GM18951 (cell line): ENCODE measurements around the gene TFCP2L1.

Experiments
- POLR2A ChIP-seq: IDR thresholded peaks from 4 replicates; pipeline ENCODE4 v1.6.1; 2011; ENCODE audit warnings: mild to moderate bottlenecking; ENCODE audit not compliant: insufficient read length, insufficient read depth; ENCODE audit errors: extremely low read depth
- in situ Hi-C: fragments of 300-500 bp; cut with MboI; formaldehyde crosslinking; loops from one replicate; pipeline ENCODE4 v1.12.0; 2022; ENCODE audit warnings: low sequenced_read_pairs, mixed read lengths, inconsistent platforms; ENCODE audit not compliant: unreplicated experiment

Gene TFCP2L1

DNA sequence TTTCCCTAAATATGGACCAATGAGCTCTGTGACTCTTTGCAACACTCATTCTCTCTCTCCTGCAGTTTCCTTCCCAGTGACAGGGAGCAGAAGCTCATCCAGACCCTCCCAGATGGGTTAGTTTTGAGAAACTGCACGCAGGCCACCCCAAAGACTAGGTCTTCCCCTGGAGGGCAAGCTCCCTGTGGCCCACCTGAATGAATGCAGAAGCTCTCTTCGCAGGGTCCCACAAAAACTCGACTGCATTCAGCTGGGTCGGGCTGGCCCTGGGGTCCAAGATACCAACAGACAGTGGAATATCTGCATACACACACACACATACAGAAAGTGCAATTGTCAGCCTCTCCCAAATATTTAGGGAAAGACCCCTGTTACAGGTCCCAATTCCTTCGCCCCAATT lies 37.0 kb downstream of the TFCP2L1 start:
- in situ Hi-C loops, result no loop called here
- TF ChIP-seq POLR2A, result no peak

DNA sequence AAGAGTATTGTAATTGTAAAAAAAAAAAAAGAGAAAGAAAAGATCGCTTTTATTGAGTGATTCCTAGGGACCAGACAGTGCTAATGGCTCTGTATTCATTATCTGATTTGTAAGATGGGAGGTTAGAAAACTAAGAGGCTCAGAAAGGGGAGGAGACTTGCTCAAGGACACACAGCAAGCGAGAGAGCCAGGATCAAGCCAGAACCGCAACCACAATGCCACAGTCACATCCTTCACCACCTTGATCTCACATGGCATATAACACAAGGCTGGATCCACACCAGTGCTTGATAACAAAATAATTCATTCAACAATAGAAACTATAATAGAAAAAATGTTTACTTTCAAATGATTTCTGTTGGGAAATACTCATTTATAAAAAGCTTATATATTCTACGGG lies 37.5 kb downstream of the TFCP2L1 start:
- no peak for TF ChIP-seq POLR2A
- in situ Hi-C loops, result no loop called here

DNA sequence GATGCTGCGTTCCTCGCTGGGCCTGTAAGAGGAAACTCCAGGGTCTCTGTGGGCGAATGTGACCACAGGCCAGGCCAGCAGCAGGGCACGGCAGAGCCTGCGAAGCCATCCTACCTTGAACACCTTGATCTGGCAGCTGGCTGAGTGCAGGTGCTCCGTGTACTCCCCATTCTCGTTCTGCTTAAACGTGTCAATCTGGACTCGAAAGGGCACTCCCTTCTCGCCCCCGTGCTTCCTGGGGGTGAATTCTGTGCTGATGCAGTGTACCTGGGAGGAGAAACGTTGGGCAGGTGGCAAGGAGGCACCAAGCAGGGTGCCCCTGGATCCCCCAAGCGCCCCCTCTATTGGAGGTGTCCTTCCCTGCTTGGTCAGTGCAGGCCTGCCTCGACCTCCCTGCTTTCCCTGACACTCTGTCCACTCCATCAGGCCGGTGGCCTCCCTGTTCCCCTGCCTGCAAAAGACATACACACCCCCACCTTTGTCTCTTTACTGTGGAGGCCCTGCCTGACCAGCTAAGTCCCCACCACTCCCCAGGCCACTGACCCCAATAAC lies 38.2 kb downstream of the TFCP2L1 start:
- TF ChIP-seq POLR2A, result no peak
- in situ Hi-C loops, result no loop called here

DNA sequence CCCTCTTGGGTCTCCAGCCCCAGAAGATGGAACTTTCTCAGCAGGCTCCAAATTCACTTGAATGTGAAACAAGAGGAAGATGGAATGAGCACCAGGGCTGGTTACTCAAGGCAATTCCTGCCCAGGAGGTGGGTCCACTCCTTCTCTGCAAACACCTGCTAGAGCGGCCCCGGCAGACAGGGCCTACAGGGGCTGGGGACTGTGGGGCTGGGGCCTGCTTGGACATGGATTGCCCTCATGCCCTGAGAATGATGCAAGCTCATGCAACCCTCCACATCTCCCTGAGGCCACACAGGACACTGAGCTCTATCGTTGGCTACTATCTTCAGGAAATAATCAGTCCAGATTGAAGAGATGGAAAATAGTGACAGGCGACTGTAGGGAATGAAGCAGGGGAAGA lies 39.1 kb downstream of the TFCP2L1 start:
- in situ Hi-C loops, result no loop called here
- TF ChIP-seq POLR2A, result no peak

DNA sequence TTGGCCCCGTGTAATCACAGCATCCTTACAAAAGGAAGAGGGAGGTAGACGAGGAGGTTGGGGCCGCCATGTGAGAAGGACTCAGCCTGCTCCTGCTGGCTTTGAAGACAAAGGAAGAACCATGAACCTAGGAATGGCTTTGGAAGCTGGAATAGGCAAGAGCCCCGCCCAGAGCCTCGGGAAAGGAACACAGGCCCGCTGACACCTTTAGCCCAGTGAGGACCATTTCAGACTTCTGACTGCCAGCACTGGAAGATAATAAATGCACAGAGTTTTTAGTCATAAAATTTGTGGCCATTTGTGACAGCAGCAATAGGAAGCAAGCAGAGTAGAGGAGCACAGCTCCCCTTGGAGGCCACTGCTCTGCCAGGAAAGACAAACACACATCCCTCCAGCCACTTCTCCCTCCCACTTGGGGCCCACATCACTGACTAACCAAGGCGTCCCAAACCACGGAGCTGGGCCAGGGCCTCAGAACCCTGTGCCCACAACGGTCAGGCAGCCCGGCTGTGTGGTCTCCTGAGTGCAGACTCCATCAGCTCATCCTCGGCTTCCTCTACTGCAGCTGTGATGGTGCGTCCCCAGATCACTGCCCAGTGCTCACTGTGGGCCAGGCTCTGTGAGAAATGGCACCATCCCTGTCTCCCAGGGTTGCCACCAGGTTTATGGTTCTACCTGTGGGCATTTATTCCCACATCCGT lies 39.7 kb downstream of the TFCP2L1 start:
- in situ Hi-C loops, result no loop called here
- no peak for TF ChIP-seq POLR2A

DNA sequence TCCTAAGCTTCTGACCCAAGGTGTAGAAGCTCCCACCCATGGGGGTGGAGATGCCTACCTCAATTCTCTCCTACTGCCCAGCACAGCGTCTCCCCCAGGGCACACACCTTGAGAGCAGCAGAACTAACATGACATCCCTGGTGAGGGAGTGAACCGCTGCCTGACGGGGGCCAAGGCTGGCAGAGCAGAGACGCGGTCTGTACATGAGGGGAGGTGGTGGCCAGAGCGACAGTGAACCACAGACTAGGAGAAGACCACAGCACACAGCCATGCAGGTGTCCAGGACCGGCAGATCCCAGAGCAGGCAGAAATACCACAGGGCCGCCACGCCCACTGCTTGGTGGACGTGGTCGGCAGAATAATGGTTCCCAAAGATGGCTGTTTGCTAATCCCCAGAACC lies 40.4 kb downstream of the TFCP2L1 start:
- in situ Hi-C loops, result no loop called here
- TF ChIP-seq POLR2A, result no peak

DNA sequence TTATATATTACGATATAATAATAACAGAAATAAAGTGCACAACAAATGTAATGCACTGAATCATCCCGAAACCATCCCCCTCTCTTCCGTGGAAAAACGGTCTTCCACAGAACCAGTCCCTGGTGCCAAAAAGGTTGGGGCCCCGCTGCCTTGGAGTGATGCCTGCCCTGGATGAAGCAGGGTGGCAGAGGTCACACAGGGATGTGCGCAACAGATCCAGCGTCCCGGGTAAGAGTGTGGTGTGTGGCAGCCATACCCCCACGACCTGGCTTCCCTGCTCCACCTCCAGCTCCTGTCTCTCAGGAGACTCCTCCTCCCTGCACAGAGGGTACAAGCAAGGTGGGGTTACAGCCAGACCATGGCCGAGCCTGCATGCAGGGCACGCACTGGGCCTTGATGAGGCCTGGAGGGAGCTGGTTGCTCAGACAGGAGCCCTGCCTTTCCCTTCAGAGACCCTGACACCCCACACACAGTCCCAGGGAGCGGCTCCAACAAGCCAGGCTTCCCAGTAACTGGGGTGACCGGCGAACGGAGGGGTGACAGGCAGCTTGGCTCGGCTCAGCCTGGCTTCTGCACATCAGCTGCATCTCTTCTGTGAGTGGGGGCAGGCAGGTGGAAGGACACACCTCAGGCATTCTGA lies 41.1 kb downstream of the TFCP2L1 start:
- in situ Hi-C loops, result no loop called here
- TF ChIP-seq POLR2A, result no peak

DNA sequence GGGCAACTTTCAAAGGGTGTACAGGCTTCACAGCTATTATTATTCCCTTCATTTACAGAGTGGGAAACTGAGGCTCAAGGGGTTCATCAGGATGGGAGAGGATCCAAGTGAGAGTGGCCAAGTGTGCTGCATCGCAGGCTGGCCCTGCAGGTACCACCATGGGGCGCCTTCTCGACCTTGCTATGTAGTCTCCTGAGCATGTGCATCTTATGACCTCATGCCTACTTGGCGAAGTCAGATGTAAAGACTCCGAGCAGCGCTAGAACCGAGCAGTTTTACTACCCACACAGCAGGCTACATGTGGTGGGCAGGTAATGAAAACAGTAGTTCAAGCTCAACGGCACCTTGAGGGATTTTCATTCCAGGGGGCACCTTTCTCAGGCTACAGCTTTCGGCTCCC lies 42.0 kb downstream of the TFCP2L1 start:
- no peak for TF ChIP-seq POLR2A
- in situ Hi-C loops, result no loop called here

DNA sequence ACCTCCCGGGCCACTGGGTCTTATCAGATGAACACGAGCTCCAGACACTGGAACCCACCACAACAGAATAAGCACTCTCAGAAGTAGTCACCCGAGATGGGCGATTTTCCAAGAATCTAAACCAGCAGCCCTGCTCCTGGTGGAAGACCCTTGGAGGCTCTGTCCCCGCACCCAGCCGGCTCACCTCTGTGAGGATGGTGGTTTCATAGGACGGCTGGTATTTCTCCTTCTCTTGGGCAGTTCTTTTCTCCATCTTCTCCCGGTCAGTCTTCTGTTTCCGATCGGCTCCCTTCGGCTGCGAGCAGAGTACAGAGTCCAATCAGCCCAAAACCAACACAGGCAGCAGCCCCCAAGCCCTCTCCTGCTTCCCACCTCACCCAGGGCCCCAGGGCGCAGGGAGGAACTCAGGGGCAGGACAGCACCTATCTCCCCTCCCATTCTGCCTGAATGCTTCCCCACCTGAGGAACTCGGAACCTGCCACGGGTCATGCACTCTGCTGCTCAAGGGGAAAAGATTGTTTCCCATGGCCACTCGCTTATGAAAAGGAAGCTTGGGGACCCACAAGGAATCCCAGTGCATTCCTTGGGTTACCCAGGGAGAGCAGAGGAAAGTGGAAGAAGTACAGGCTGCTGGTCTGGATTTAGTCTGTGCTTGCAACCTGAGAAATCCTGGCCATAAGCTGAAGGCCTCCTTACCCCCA lies 42.7 kb downstream of the TFCP2L1 start:
- TF ChIP-seq POLR2A, result no peak
- in situ Hi-C loops, result no loop called here

DNA sequence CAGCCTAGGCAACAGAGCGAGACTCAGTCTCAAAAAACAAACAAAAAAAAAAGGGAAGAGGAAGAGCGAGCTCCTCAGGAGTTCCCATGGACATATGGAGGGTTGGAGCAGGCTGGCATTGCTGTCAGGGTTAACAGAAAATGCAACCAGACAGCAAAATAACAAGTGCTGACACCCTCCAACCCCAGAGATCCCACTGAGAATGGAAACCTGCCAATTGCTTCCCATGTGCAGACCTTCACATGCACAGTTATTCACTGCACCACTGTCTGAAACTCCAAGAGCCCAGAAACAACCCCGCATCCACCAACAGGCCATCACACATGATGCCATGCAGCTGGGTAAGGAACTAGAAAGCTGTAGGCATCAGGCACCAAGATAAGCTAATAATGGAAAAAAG lies 43.5 kb downstream of the TFCP2L1 start:
- in situ Hi-C loops, result no loop called here
- no peak for TF ChIP-seq POLR2A

DNA sequence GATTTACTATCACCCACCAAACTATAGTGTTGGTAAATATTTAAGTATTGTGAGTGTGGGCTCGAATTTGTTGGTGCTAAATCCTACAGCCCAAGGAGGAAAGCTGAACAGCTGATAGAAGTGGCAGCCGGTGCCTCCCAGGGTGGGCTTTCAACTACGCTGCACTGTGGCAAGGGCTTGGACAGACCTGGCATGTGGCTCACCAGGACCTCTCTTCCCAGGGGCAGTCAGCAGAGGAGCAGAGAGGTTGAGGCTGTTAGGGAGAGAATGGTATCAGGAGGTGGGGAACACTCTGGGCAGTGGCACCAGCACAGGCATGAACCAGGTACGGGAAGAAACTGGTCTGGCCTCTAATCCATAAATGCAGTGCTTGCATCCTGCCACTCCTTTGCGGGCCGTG lies 44.6 kb downstream of the TFCP2L1 start:
- TF ChIP-seq POLR2A, result no peak
- in situ Hi-C loops, result no loop called here

DNA sequence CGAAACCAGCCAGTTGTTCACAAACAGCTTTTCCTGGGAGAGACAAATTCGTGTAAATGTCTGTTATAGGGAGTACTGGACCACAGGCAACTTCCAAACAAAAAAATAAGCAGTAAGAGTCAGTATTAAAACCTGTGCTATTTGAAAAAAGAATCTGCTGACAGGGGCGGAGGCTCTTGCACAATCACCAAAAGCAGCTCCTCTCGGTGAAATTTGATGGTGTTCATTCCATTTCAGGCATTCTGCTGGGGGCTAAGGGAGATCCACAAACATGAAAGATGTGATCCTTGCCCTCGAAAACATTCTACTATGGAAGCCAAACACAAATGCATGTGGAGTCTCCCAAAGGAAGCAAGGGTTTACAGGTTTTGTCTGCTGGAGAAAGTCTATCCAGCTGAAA lies 45.0 kb downstream of the TFCP2L1 start:
- in situ Hi-C loops, result no loop called here
- TF ChIP-seq POLR2A, result no peak

DNA sequence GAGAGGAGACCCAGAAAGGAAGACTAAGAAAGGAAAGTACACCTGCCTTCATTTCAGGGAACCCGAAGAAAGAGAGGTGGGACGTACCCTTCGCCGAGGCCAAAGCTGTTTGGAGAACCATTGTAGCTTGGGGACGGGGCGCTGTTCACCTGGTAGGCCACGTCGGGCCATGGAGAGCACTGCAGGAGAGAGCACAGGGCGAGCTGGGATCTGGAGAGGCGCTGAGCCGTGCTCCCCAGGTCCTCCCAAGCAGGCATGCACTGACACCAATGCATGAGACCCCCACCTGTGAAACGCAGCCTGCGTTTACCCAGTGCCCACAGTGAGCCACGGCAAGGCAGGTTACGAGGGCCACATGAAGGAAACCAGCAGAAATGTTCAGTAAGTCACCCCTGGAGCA lies 45.5 kb downstream of the TFCP2L1 start:
- TF ChIP-seq POLR2A, result no peak
- in situ Hi-C loops, result no loop called here

DNA sequence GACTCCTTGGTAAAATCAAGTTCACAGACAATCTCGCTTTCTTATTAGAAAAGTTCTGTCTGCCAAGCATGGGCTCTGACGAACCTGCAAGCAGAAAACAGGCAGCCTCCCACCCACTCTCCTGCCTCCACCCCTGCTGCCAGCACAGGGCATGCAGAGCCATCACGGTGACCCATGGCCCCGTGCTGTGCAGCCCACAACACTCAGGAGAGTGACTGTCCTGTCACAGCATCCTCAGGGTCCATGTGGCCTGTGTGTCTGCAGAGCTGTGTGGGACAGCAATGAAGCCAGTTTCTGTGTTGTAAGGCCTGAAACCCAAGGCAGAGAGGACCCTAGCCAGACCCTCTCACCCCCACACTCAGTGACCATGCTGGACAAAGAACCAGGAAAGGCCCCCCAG lies 46.2 kb downstream of the TFCP2L1 start:
- no peak for TF ChIP-seq POLR2A
- in situ Hi-C loops, result no loop called here
